Measurements from ENCODE around the gene GDF3.

DNA sequence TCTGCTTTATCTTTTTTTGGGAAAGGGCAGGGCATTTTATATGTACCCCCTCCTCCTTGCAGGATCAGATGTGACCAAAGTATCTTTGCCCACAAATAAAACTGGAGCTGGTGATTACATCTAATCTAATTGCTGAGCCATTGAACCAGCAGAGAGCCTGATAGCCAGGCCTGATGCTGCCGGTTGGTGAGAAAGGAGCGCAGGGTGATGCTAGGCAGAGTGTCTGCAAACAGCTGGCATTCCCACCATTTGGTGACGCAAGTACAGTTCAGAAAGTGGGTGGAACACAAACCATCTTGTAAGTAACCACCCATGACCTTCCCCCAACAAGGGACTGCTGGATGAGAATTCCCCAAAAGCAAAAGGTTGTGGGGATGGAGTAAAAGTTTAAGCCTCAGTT is 28.4 kb upstream of the GDF3 start:
- TF ChIP-seq POLR2AphosphoS5 (IDR thresholded peaks at IDR 0.05), result no peak
- TF ChIP-seq, protein P1, sequence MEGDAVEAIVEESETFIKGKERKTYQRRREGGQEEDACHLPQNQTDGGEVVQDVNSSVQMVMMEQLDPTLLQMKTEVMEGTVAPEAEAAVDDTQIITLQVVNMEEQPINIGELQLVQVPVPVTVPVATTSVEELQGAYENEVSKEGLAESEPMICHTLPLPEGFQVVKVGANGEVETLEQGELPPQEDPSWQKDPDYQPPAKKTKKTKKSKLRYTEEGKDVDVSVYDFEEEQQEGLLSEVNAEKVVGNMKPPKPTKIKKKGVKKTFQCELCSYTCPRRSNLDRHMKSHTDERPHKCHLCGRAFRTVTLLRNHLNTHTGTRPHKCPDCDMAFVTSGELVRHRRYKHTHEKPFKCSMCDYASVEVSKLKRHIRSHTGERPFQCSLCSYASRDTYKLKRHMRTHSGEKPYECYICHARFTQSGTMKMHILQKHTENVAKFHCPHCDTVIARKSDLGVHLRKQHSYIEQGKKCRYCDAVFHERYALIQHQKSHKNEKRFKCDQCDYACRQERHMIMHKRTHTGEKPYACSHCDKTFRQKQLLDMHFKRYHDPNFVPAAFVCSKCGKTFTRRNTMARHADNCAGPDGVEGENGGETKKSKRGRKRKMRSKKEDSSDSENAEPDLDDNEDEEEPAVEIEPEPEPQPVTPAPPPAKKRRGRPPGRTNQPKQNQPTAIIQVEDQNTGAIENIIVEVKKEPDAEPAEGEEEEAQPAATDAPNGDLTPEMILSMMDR (IDR thresholded peaks at IDR 0.05), result no peak
- no peak for TF ChIP-seq EP300 (IDR thresholded peaks at IDR 0.05; ENCODE audit: low read depth)
- TF ChIP-seq POLR2A (IDR thresholded peaks at IDR 0.05), result no peak

All from transverse colon (tissue), 4 donors.